Astrocyte (in vitro differentiated cells and primary cell): ENCODE results near the gene MKLN1. TPM values are rescaled to one million over a fixed set of nuclear protein-coding genes. Genes with fewer than 3 reads are reported as not detected.

ENCODE experiments used
- DNase-seq: peaks from one replicate; pipeline ENCODE4 v3.0.0-alpha.2; 2010; ENCODE audit warnings: low read depth
- FAIRE-seq: peaks from 2 replicates; lab custom pipeline; 2011; peaks lifted over from hg19 to GRCh38; lab: Jason Lieb, UNC
- H2AFZ ChIP-seq: 2 replicates; pipeline ENCODE4 v1.6.0; 2012; ENCODE audit warnings: low read depth, low read length, inconsistent platforms
- H3K27ac ChIP-seq: 2 replicates; pipeline ENCODE4 v1.5.1; 2011; ENCODE audit warnings: low read depth, low read length, inconsistent platforms
- H3K27me3 ChIP-seq: 2 replicates; pipeline ENCODE4 v1.6.0; 2011; ENCODE audit warnings: low read length, inconsistent platforms; ENCODE audit not compliant: insufficient read depth
- H3K36me3 ChIP-seq: 2 replicates; pipeline ENCODE4 v1.5.1; 2011; ENCODE audit warnings: low read length, inconsistent platforms; ENCODE audit not compliant: insufficient read depth
- H3K4me1 ChIP-seq: 2 replicates; pipeline ENCODE4 v1.5.1; 2011; ENCODE audit warnings: low read length, inconsistent platforms; ENCODE audit not compliant: insufficient read depth
- H3K4me2 ChIP-seq: 2 replicates; pipeline ENCODE4 v1.6.0; 2012; ENCODE audit warnings: low read length, inconsistent platforms
- H3K4me3 ChIP-seq: 2 replicates; pipeline ENCODE4 v1.5.1; 2011; ENCODE audit warnings: low read depth, mild to moderate bottlenecking, low read length, inconsistent platforms; ENCODE audit not compliant: insufficient read depth
- H3K79me2 ChIP-seq: 2 replicates; pipeline ENCODE4 v1.6.0; 2012; ENCODE audit warnings: mild to moderate bottlenecking, low read length, inconsistent platforms; ENCODE audit not compliant: insufficient read depth
- H3K9ac ChIP-seq: 2 replicates; pipeline ENCODE4 v1.6.0; 2012; ENCODE audit warnings: mild to moderate bottlenecking, low read length, inconsistent platforms
- H3K9me3 ChIP-seq: 2 replicates; pipeline ENCODE4 v1.5.1; 2012; ENCODE audit warnings: low read depth, mild to moderate bottlenecking, low read length, inconsistent platforms; ENCODE audit not compliant: insufficient read depth
- H4K20me1 ChIP-seq: 2 replicates; pipeline ENCODE4 v1.6.0; 2012; ENCODE audit warnings: low read length, inconsistent platforms; ENCODE audit not compliant: insufficient read depth
- H3K27ac Mint-ChIP-seq: one replicate; pipeline ENCODE4 v1.8.0; 2021; ENCODE audit warnings: mild to moderate bottlenecking, mixed read lengths; ENCODE audit not compliant: unreplicated experiment
- H3K27me3 Mint-ChIP-seq: one replicate; pipeline ENCODE4 v1.8.0; 2021; ENCODE audit warnings: low read depth, mixed read lengths; ENCODE audit not compliant: unreplicated experiment
- H3K36me3 Mint-ChIP-seq: one replicate; pipeline ENCODE4 v1.8.0; 2021; ENCODE audit warnings: low read depth, mixed read lengths; ENCODE audit not compliant: unreplicated experiment
- H3K4me1 Mint-ChIP-seq: one replicate; pipeline ENCODE4 v1.8.0; 2021; ENCODE audit warnings: low read depth, mixed read lengths; ENCODE audit not compliant: unreplicated experiment
- H3K4me3 Mint-ChIP-seq: one replicate; pipeline ENCODE4 v1.8.0; 2021; ENCODE audit warnings: mild to moderate bottlenecking, moderate library complexity, mixed read lengths; ENCODE audit not compliant: unreplicated experiment
- H3K9me3 Mint-ChIP-seq: one replicate; pipeline ENCODE4 v1.8.0; 2021; ENCODE audit warnings: mild to moderate bottlenecking, mixed read lengths; ENCODE audit not compliant: unreplicated experiment
- CTCF ChIP-seq: IDR thresholded peaks from 2 replicates; pipeline ENCODE4 v1.5.1; 2011; ENCODE audit warnings: low read depth, mild to moderate bottlenecking, inconsistent platforms, low read length, moderate library complexity; ENCODE audit not compliant: insufficient read depth
- EZH2 ChIP-seq: IDR thresholded peaks from 2 replicates; pipeline ENCODE4 v1.6.1; 2012; ENCODE audit warnings: mild to moderate bottlenecking, low read length, inconsistent platforms; ENCODE audit not compliant: insufficient read depth
- total RNA-seq: library from RNA; stranded (reverse); gene quantifications from 2 replicates; pipeline ENCODE4 v1.2.1, GENCODE V29; 2021

MKLN1 gene
- total RNA-seq, 1 donor from 2014 or later: 48.0 TPM

GRCh38 chr7:131355917-131356777 lies 28.5 kb downstream of the MKLN1 start:
- peaks cover 100% of the 10 kb centered on the region for H3K79me2 ChIP-seq

GRCh38 chr7:131357282-131357880 lies 29.7 kb downstream of the MKLN1 start:
- Mint-ChIP-seq H3K4me3 (no peak overlapping the region), H3K27ac (no peak overlapping the region)

More at GRCh38 chr7:131355917-131356777, 28.5 kb downstream of the MKLN1 start:
- FAIRE-seq (no peak), DNase-seq (no peak)
- Histone ChIP-seq H2AFZ (no peak overlapping the region), H3K9me3 (no peaks in the 10 kb centered on the region), H3K4me3 (no peak overlapping the region), H3K4me1 (no peaks in the 10 kb centered on the region), H4K20me1 (peaks cover 95% of the 10 kb centered on the region), H3K36me3 (no peaks in the 10 kb centered on the region), H3K9ac (no peak overlapping the region), H3K27ac (no peak overlapping the region), H3K4me2 (no peak overlapping the region), H3K27me3 (no peaks in the 10 kb centered on the region)
- no peaks in the 10 kb centered on the region for H3K27me3 Mint-ChIP-seq
- peaks cover 4% of the 10 kb centered on the region for H3K36me3 Mint-ChIP-seq
- TF ChIP-seq CTCF (no peak), EZH2 (no peak)
- H3K27ac Mint-ChIP-seq: peak overlapping the region; percentile 19
- H3K4me1 Mint-ChIP-seq: peaks cover 30% of the 10 kb centered on the region
- H3K4me3 Mint-ChIP-seq: no peak overlapping the region
- H3K9me3 Mint-ChIP-seq: no peaks in the 10 kb centered on the region

More at GRCh38 chr7:131357282-131357880, 29.7 kb downstream of the MKLN1 start:
- no peaks in the 10 kb centered on the region for H3K36me3 ChIP-seq
- H3K79me2 ChIP-seq: peaks cover 100% of the 10 kb centered on the region
- no peaks in the 10 kb centered on the region for H3K4me1 ChIP-seq
- H3K4me3 ChIP-seq: no peak overlapping the region
- peaks cover 95% of the 10 kb centered on the region for H4K20me1 ChIP-seq
- DNase-seq (peak; percentile 35), FAIRE-seq (no peak)
- H2AFZ ChIP-seq: no peak overlapping the region
- TF ChIP-seq EZH2 (no peak), CTCF (no peak)
- no peak overlapping the region for H3K27ac ChIP-seq
- H3K27me3 Mint-ChIP-seq: no peaks in the 10 kb centered on the region
- no peaks in the 10 kb centered on the region for H3K9me3 ChIP-seq
- H3K27me3 ChIP-seq: no peaks in the 10 kb centered on the region
- H3K9ac ChIP-seq: no peak overlapping the region
- no peaks in the 10 kb centered on the region for H3K9me3 Mint-ChIP-seq
- peaks cover 36% of the 10 kb centered on the region for H3K4me1 Mint-ChIP-seq
- H3K4me2 ChIP-seq: no peak overlapping the region
- H3K36me3 Mint-ChIP-seq: peaks cover 4% of the 10 kb centered on the region
